IPS-NIHi7 (cell line): ENCODE results near the gene ACIN1.
A peak's percentile ranks its signal among the peaks of the same experiment; 100 is the strongest.

Source experiments
- DNase-seq: peaks from one replicate; pipeline ENCODE4 v3.0.0; 2012; ENCODE audit warnings: mixed read lengths; ENCODE audit errors: extremely low spot score

Gene ACIN1

GRCh38 chr14:23086565-23086964 is 8.4 kb downstream of the ACIN1 start:
- no peak for DNase-seq

- DNase-seq = no peak
Measured at GRCh38 chr14:23085458-23085857, 9.5 kb downstream of the ACIN1 start.

DNA sequence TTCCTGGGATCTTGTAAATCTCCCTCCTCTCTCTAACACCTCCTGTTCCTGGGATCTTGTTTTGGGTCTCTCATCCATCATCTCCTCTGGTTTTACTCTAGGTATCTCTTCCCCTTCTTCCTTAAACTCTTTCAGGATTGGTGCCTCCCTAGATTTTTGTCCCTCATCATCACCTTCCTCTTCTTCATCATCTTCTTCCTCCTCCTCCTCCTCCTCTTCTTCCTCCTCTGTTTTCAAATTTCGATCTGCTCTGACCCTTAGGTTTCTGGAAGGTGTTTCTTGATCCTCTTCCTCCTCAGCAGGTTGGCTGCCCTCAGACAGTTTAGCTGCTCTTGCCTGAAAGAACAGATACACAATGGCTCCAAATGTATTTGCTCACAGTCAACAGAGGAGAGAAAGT is 14.5 kb downstream of the ACIN1 start:
- no peak for DNase-seq

DNA sequence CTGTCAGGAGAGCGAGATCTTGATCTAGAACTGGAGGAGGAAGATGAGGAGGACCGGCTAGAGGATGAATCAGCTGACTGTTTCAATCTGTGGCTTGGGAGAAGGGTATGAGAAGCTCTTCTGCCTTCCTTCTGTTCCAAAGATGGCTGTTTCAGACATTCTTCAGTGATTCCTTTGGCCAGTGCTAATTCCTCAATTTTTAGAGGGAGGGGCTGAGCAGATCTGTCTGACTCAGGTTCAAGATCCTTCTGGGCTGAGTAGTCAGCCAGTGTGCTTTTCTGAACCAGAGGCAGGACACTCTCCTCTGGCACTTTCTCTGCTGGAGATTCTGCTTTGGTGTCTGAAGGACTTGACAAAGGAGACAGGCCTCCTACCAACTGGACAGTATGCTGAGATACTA is 15.2 kb downstream of the ACIN1 start:
- DNase-seq = no peak

DNA sequence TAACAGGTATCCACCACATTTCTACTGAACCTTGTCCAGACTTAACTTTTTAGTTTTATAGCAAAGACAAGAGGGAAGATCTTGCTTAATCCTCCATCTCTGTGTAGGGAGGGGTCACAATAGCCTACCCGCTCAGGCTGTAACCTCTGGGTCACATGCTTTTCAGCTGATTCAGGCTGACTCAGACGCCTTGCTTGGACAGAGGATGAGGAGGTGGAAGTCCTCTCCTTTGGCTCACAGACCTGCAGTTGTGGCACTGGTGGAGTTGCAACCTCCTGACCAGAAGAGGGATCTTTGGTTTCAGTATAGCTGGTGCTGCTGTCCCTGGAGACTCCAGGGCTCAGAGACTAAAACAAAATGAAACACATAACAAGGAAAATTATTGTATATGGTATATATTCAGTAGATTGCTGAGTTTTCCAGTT is 16.2 kb downstream of the ACIN1 start:
- no peak for DNase-seq

- DNase-seq = no peak
Measured at GRCh38 chr14:23077962-23078361, 17.0 kb downstream of the ACIN1 start.

DNA sequence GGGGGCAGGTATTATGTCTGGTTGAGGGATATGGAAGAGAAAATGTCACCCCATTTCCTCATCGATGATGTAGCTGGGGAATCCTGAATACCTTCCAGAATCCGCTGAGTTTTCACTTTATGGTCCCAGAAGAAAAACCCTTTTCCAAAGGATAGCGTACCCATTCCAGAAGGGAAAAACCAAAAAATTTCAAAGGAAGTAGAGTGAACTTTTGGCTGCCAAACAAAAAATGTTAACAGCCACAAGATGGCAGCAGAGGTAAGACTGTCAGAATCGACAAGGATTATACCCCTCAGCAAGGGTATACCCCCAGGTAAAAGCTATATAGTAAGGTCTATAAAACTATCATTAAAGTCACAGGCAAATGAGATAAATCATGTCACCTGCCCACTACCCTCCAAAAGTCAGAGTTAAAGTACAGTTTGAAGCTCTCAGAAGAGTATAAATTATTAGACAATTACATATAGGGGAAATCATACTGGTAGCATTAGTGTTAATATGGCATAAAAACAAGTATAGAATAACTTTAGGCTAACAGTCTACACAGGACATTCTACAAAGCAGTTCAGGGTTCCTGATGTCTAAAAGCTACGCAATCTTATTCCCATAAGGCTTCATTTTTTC is 18.0 kb downstream of the ACIN1 start:
- DNase-seq = peak; percentile 29

DNA sequence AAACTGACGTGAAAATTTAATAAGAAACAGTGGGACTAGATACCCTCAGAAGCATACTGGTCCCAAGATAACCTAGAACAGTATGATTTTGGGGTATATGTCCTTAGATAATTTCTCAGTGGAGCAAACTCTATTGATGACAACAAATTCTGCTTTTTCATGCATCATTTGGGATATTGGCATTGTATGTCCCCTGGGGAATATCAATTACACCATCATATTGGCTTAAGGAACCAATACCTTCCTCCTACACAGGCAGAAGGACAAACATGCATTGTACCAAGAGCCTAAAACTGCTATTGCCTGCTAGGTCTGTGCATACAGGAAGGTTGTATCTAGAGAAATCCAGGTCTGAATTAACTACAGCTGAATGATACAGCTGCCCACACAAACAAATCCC is 20.0 kb downstream of the ACIN1 start:
- DNase-seq = no peak

- peak; percentile 30 for DNase-seq
Measured at GRCh38 chr14:23071921-23072539, 22.9 kb downstream of the ACIN1 start.

DNA sequence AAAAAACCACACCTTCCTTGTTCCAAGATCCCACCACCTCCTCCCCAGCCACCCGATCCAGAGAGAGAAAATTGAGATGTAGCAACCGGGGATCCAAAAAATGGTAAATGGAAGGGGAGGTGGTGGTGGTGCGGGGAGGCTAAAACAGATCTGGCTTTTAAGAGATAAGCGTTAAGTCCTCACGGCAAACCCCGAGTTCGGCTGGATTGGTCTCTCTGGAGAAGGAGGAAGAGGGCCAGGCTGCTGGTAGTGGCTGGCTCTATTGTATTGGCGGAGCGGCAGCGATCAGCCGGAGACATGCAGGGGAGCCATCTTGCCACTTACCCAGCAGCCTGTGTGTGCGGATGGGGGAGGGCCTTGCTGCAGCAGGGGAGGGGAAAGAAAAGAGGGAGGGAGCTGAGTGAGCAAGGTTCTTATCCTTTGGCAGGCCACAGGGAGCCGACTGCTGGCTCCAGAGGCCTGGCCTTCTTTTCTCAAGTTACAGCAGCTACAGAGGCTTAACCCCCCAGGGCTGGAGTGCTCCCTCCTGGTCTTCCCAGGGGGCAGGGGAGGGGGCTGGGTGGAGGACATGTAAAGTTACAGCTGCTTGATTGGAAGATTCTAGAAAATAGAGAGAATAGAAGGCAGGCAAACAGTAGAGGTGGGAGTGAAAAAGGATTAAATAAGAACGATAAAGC is 23.6 kb downstream of the ACIN1 start:
- DNase-seq = peak; percentile 90

GRCh38 chr14:23070262-23071129 is 24.4 kb downstream of the ACIN1 start:
- no peak for DNase-seq

DNA sequence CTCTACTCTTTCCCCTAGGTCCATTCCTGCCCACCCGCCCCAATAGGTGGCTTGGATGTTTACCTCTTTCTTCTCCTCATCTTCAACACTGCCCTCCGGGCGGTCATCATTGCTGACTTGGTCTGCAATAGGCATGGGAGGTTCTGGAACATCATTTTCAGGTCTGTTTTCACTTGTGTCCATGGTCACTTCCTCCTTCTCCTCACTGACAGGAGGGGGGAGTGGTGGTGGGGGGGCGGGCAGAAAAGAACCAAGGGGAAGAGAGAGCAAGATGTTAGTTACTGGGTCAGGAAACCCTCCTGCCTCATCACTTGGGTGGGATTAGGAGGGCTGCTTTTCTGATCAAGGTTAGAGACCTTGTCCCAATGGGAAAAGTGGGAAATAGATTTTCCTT is 25.5 kb downstream of the ACIN1 start:
- DNase-seq = no peak

- DNase-seq = peak; percentile 85
Measured at GRCh38 chr14:23068789-23069412, 26.0 kb downstream of the ACIN1 start.

GRCh38 chr14:23067847-23068788 is 26.8 kb downstream of the ACIN1 start:
- DNase-seq = no peak

DNA sequence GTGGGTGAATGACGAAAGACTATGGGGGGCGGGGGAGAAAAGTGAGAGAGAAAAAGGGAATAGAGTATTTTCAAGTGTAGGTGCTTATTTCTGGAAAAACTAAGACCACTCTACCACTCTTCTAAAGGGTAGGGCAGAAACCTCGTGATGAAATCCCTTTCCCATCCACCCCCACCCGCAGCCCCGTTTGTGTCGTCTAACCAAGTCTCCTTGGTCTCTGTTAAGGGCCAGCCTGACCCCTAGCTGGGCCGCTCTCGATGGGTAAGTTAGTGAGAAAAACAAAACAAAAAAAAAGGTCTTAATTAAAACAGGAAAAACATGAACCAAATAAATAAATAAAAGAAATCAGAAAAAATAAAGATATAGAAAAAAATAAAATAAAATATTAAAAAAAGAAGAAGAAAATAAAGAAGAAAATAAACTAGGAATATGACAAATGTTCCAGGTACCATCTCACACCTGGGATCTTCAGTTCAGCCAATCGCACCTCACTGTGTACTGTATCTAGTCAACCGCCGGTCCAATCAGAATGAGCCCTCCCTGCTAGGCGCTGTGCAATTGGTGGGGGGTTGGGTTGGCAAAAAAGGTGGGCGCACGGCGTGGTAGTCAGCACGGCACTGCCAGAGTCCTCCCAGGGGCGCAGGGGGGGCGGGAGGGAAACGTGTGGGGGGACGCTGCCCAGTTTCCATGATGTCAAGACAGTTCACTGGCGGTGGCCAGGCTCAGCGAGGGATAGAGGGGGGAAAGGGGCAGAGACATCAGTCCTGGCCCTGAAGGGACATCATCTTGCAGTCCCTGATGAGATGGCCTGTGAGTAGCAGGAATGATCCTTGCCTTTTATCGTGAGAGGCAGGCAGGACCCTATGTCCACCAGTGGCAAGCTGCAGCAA is 27.8 kb downstream of the ACIN1 start:
- DNase-seq = no peak

- no peak for DNase-seq
Measured at GRCh38 chr14:23066368-23066767, 28.6 kb downstream of the ACIN1 start.

- no peak for DNase-seq
Measured at GRCh38 chr14:23063601-23064000, 31.3 kb downstream of the ACIN1 start.

- no peak for DNase-seq
Measured at GRCh38 chr14:23062002-23062401, 32.9 kb downstream of the ACIN1 start.

- no peak for DNase-seq
Measured at GRCh38 chr14:23060536-23061260, 34.2 kb downstream of the ACIN1 start.
